GM18951 (cell line): ENCODE measurements around the gene ZNF691.
"Not testable (repeated sequence)": the region's sequence is repeated elsewhere in the genome, so short reads cannot be mapped to it uniquely, and the experiment has no call there.

ENCODE experiments used
- POLR2A ChIP-seq: IDR thresholded peaks from 4 replicates; pipeline ENCODE4 v1.6.1; 2011; ENCODE audit warnings: mild to moderate bottlenecking; ENCODE audit not compliant: insufficient read length, insufficient read depth; ENCODE audit errors: extremely low read depth
- in situ Hi-C: fragments of 300-500 bp; cut with MboI; formaldehyde crosslinking; loops from one replicate; pipeline ENCODE4 v1.12.0; 2022; ENCODE audit warnings: low sequenced_read_pairs, mixed read lengths, inconsistent platforms; ENCODE audit not compliant: unreplicated experiment

Gene ZNF691

GRCh38 chr1:42886046-42886739 lies 39.8 kb downstream of the ZNF691 start:
- in situ Hi-C loops = no loop called here
- no peak for TF ChIP-seq POLR2A

GRCh38 chr1:42886800-42887199 lies 40.4 kb downstream of the ZNF691 start:
- in situ Hi-C loops = no loop called here
- no peak for TF ChIP-seq POLR2A

GRCh38 chr1:42887366-42887765 lies 41.0 kb downstream of the ZNF691 start:
- TF ChIP-seq POLR2A = no peak
- in situ Hi-C loops = no loop called here

GRCh38 chr1:42888013-42888633 lies 41.7 kb downstream of the ZNF691 start:
- in situ Hi-C loops = no loop called here
- TF ChIP-seq POLR2A = no peak

GRCh38 chr1:42889264-42889663 lies 42.9 kb downstream of the ZNF691 start:
- in situ Hi-C loops = no loop called here
- TF ChIP-seq POLR2A = no peak

- TF ChIP-seq POLR2A = no peak
- in situ Hi-C loops = no loop called here
These were observed 45.2 kb downstream of the ZNF691 start for GRCh38 chr1:42891465-42892138.

- in situ Hi-C loops = not testable (repeated sequence)
These were observed 53.5 kb downstream of the ZNF691 start for GRCh38 chr1:42899960-42900359.
